C4-2B (cell line): ENCODE results near the gene IL17D.

ENCODE experiments used
- ZFX ChIP-seq: fragments of 450-650 bp; IDR thresholded peaks from 2 replicates; pipeline ENCODE4 v1.6.1; 2017
- TF ChIP-seq, protein P1 (sequence below): fragments of 450-650 bp; conservative IDR thresholded peaks from 2 replicates; pipeline ENCODE4 v1.5.1; 2017; ENCODE audit warnings: mild to moderate bottlenecking

DNA sequence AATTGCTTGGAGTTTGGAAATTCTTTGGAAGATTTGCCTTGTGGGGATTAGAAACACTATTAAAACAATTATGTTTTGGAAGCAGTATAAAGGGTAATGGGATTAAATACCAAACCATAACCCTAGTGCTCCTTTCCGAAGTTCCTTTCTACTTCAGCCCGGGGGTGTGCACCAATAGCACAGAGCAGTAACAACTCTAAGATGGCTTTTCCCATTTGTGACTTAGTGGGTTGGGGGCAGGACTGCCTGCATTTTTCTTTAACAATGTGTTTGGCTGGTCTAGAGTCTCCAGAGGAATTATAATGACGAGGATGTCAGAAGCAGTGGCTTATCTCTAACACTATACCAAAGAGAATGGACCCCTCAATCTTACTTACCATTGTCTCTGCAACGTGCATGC, 11.9 kb upstream of the IL17D start:
- TF ChIP-seq, protein P1, sequence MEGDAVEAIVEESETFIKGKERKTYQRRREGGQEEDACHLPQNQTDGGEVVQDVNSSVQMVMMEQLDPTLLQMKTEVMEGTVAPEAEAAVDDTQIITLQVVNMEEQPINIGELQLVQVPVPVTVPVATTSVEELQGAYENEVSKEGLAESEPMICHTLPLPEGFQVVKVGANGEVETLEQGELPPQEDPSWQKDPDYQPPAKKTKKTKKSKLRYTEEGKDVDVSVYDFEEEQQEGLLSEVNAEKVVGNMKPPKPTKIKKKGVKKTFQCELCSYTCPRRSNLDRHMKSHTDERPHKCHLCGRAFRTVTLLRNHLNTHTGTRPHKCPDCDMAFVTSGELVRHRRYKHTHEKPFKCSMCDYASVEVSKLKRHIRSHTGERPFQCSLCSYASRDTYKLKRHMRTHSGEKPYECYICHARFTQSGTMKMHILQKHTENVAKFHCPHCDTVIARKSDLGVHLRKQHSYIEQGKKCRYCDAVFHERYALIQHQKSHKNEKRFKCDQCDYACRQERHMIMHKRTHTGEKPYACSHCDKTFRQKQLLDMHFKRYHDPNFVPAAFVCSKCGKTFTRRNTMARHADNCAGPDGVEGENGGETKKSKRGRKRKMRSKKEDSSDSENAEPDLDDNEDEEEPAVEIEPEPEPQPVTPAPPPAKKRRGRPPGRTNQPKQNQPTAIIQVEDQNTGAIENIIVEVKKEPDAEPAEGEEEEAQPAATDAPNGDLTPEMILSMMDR = no peak
- TF ChIP-seq ZFX = no peak
